GM12878 (cell line): ENCODE measurements around the gene GUK1. TPM values are rescaled to one million over a fixed set of nuclear protein-coding genes. Genes with fewer than 3 reads are reported as not detected.
A peak's percentile ranks its signal among the peaks of the same experiment; 100 is the strongest.

Experiments used
- ATAC-seq: fragments of 200-7000 bp; cut with Tn5 transposase; 3 replicates; pipeline ENCODE4 v1.9.1; 2020; ENCODE audit warnings: mild to moderate bottlenecking, moderate library complexity
- BruUV-seq: library from RNA; stranded (reverse); fragments of 400-500 nt; replicated peaks from 2 replicates; lab custom pipeline; 2021; lab: Mats Ljungman, UMichigan
- CTCF ChIA-PET: fragments of 300-600 bp; sonication (Branson Sonifier 250); formaldehyde crosslinking; extraction: SDS; loops from one replicate; lab custom pipeline; 2021; ENCODE audit warnings: inconsistent platforms; lab: Yijun Ruan, JAX
- POLR2A ChIA-PET: fragments of 350-600 bp; formaldehyde crosslinking; extraction: SDS; loops from one replicate; lab custom pipeline; 2021; ENCODE audit warnings: inconsistent platforms; lab: Charles Lee
- RAD21 ChIA-PET: fragments of 300-600 bp; sonication (Branson Sonifier 250); formaldehyde crosslinking; loops from one replicate; lab custom pipeline; 2023; ENCODE audit warnings: antibody characterized with exemption; ENCODE audit not compliant: unreplicated experiment; lab: Charles Lee
- SMC1A ChIA-PET: fragments of 300-600 bp; sonication (Branson Sonifier 250); formaldehyde crosslinking; loops from one replicate; lab custom pipeline; 2023; ENCODE audit not compliant: unreplicated experiment, uncharacterized antibody; lab: Charles Lee
- DNase-seq: peaks from one replicate; pipeline ENCODE4 v3.0.0-alpha.2; 2011; ENCODE audit warnings: low read depth, low spot score
- FAIRE-seq: peaks from 3 replicates; lab custom pipeline; 2011; peaks lifted over from hg19 to GRCh38; lab: Jason Lieb, UNC
- H2AFZ ChIP-seq: 2 replicates; pipeline ENCODE4 v1.6.0; 2011; ENCODE audit warnings: low read depth, low read length, control low read depth; ENCODE audit not compliant: control insufficient read depth
- H3K27ac ChIP-seq: 2 replicates; pipeline ENCODE4 v1.5.1; 2011; ENCODE audit warnings: control low read depth; ENCODE audit not compliant: control insufficient read depth, insufficient read depth
- H3K27me3 ChIP-seq, 2 experiments: replicated peaks in 1 of 2; 2 replicates each; pipeline versions ENCODE4 v1.6.0 to v1.6.1; 2011; ENCODE audit warnings: low read length in 1 of 2; ENCODE audit not compliant: control insufficient read depth in 2 of 2, insufficient read depth in 2 of 2
- H3K36me3 ChIP-seq, 2 experiments: 2 replicates each; pipeline ENCODE4 v1.5.1; 2011; ENCODE audit warnings: low read length in 1 of 2; ENCODE audit not compliant: control insufficient read depth in 2 of 2, insufficient read depth in 2 of 2
- H3K4me1 ChIP-seq: 2 replicates; pipeline ENCODE4 v1.6.1; 2011; ENCODE audit warnings: mild to moderate bottlenecking, low read length, moderate library complexity, mixed read lengths; ENCODE audit not compliant: control insufficient read depth, insufficient read depth
- H3K4me2 ChIP-seq: 2 replicates; pipeline ENCODE4 v1.6.0; 2011; ENCODE audit warnings: control low read depth; ENCODE audit not compliant: control insufficient read depth, insufficient read depth
- H3K4me3 ChIP-seq: fragments of 200-600 bp; sonication (generic); 2 replicates; pipeline ENCODE4 v1.5.1; 2016
- H3K79me2 ChIP-seq: 2 replicates; pipeline ENCODE4 v1.6.0; 2011; ENCODE audit warnings: low read length; ENCODE audit not compliant: control insufficient read depth, insufficient read depth
- H3K9ac ChIP-seq: 2 replicates; pipeline ENCODE4 v1.8.0; 2011; ENCODE audit warnings: low read length, control low read depth, mixed read lengths; ENCODE audit not compliant: control insufficient read depth, insufficient read depth
- H3K9me3 ChIP-seq: replicated peaks from 3 replicates; pipeline ENCODE4 v1.5.1; 2011; ENCODE audit warnings: mild to moderate bottlenecking, low read length; ENCODE audit not compliant: control insufficient read depth, insufficient read depth
- H4K20me1 ChIP-seq: 2 replicates; pipeline ENCODE4 v1.6.0; 2011; ENCODE audit not compliant: control insufficient read depth, insufficient read depth
- CBX5 ChIP-seq: sonication (generic); IDR thresholded peaks from 2 replicates; pipeline ENCODE4 v1.6.1; 2016; ENCODE audit warnings: low read depth, moderate library complexity, mild to moderate bottlenecking, inconsistent platforms
- PAX5 ChIP-seq: IDR thresholded peaks from 2 replicates; pipeline ENCODE4 v1.6.1; 2011; ENCODE audit warnings: low read depth, low read length, borderline replicate concordance
- ZNF687 ChIP-seq: fragments of 450-650 bp; IDR thresholded peaks from 2 replicates; pipeline ENCODE4 v1.6.1; 2017; ENCODE audit warnings: mild to moderate bottlenecking, moderate library complexity
- WGBS: methylation state at CpG from one replicate; pipeline ENCODE4 v1.1.6; 2016; ENCODE audit warnings: low lambda C conversion rate; ENCODE audit not compliant: insufficient replicate concordance, insufficient coverage; ENCODE audit errors: missing lambda C conversion rate; 5-methylcytosine and 5-hydroxymethylcytosine counted together
- in situ Hi-C: fragments of 300-500 bp; cut with MboI; formaldehyde crosslinking; loops from 9 replicates; pipeline ENCODE4 v1.14.3; 2018; ENCODE audit warnings: mixed read lengths
- intact Hi-C: fragments of 100-400 bp; cut with micrococcal nuclease; formaldehyde crosslinking; loops from one replicate; pipeline ENCODE4 v1.14.2; 2022; ENCODE audit not compliant: unreplicated experiment
- polyA plus RNA-seq, 11 experiments: library from polyadenylated mRNA; depleted of rRNA in 4 of 11; unstranded in 6 of 11; stranded (reverse) in 5 of 11; fragments of >200 nt; fragmentation: Nextera tagmentation in 4 of 11; fragmentation: Illumina TruSeq in 1 of 11; extraction: Ambion mirVana in 4 of 11; extraction: Trizol in 1 of 11; gene quantifications; 1 replicate in 1 of 11; 2 replicates in 10 of 11; pipeline versions ENCODE4 v1.2.1 to v1.2.3, GENCODE V29; 2011 to 2016; ENCODE audit warnings: inconsistent platforms in 2 of 11, missing spikeins in 2 of 11, low read depth in 1 of 11
- total RNA-seq, 4 experiments: library from RNA; depleted of rRNA in 3 of 4; stranded (reverse); fragments of >200 nt in 3 of 4; fragmentation: Illumina TruSeq in 1 of 4; extraction: Trizol in 1 of 4; gene quantifications; 2 replicates each; pipeline versions ENCODE4 v1.2.1 to v1.2.3, GENCODE V29; 2013 to 2021

The GUK1 gene
- total and polyA plus RNA-seq, 10 of the 15 experiments (the other 5 are each of a cell fraction or from before 2014, with no cell fraction given), result 6.3 to 357 (median 203) TPM

GRCh38 chr1:228112167-228112566 lies 27.9 kb upstream of the GUK1 start (continued):
- no peak for TF ChIP-seq PAX5

DNA sequence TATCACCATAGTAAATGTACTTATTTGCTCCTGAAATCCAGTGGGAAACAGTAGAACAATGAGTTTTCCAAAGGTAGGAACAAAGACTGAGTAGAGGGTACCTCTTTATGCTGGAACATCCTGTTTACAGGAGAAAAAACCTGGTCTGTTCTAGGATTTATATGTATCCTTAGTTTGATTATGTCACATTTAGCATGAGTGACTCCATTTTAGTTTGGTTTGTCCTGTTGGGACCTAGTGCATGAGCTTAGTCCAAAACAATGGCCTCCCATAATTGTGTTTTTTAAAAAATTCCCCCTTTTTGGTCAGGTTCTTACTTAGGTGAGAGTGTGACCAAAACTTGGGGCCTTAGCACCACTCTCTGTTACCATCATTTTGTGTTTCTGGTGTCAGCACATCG lies 27.5 kb upstream of the GUK1 start:
- H3K27ac ChIP-seq, result no peak overlapping the region
- ChIA-PET CTCF (interaction anchor here (1.2 to 1.6 kb wide), 4 partner anchors 18 to 113 kb away, joined by 3 to 6 read pairs (median 4); partner anchors contain the start of gene IBA57), POLR2A (no interaction called here), RAD21 (interaction anchor here (0.6 kb wide), 1 partner anchor 25 kb away, joined by 3 read pairs; no protein-coding TSS in a partner anchor), SMC1A (no interaction called here)
- ATAC-seq (no peak), FAIRE-seq (no peak), DNase-seq (no peak)
- no peak overlapping the region for H3K9ac ChIP-seq
- no peaks in the 10 kb centered on the region for H3K27me3 ChIP-seq
- no peaks in the 10 kb centered on the region; a peak in 1 of 4 replicates for H3K36me3 ChIP-seq
- no TSS peak for BruUV-seq
- no peak overlapping the region for H3K4me3 ChIP-seq
- peaks cover 13% of the 10 kb centered on the region for H3K79me2 ChIP-seq
- no peak overlapping the region for H2AFZ ChIP-seq
- H4K20me1 ChIP-seq, result no peaks in the 10 kb centered on the region
- no peak overlapping the region for H3K4me2 ChIP-seq
- TF ChIP-seq CBX5 (no peak), ZNF687 (peak; percentile 23; the same call in 1 of the 2 replicates)
- 0% methylated on average over 1 of the region's 1 CpG for WGBS
- H3K4me1 ChIP-seq, result peaks cover 7% of the 10 kb centered on the region
- H3K9me3 ChIP-seq, result no peaks in the 10 kb centered on the region
- intact Hi-C loops, result no loop called here
- in situ Hi-C loops, result no loop called here
